Lower leg skin (tissue), 4 donors: ENCODE results near the gene SPOCK1. TPM values are rescaled to one million over a fixed set of nuclear protein-coding genes. Genes with fewer than 3 reads are reported as not detected.

Experiments
- DNase-seq, 2 donors: peaks; one replicate each; pipeline ENCODE4 v3.0.0-alpha.2; 2019; ENCODE audit warnings: low spot score in 2 of 2
- H3K4me3 ChIP-seq: fragments of 200-600 bp; sonication (generic); 2 replicates; pipeline ENCODE4 v1.5.1; 2017; ENCODE audit warnings: mild to moderate bottlenecking, low read depth; ENCODE audit not compliant: poor library complexity, severe bottlenecking
- POLR2A ChIP-seq, 2 donors: fragments of 450-650 bp; IDR thresholded peaks; one replicate each; pipeline ENCODE4 v1.6.1; 2016 to 2017; ENCODE audit warnings: antibody characterized with exemption in 2 of 2, mild to moderate bottlenecking in 1 of 2, moderate library complexity in 1 of 2
- WGBS, 2 donors: methylation state at CpG; one replicate each; pipeline ENCODE4 v1.1.5; 2018; 5-methylcytosine and 5-hydroxymethylcytosine counted together
- intact Hi-C: fragments of 100-400 bp; cut with DNase I; formaldehyde crosslinking; loops from one replicate; pipeline ENCODE4 v1.15.0; 2023; ENCODE audit warnings: low total_unique reads
- total RNA-seq, 4 donors: library from RNA; depleted of rRNA; stranded (reverse); fragments of >200 nt; gene quantifications; one replicate each; pipeline ENCODE4 v1.1.0, GENCODE V29; 2016
- TF ChIP-seq, protein P1 (sequence below), 3 donors: fragments of 450-650 bp; IDR thresholded peaks; one replicate each; pipeline ENCODE4 v1.5.1; 2016; ENCODE audit warnings: antibody characterized with exemption in 3 of 3, mild to moderate bottlenecking in 3 of 3, moderate library complexity in 2 of 3

Gene SPOCK1
- total RNA-seq, 4 donors from 2014 or later, result 7.9 to 21.5 (median 11.7) TPM

GRCh38 chr5:137184734-137185133 lies 314.4 kb downstream of the SPOCK1 start:
- no peak for DNase-seq
- no peak overlapping the region for H3K4me3 ChIP-seq
- intact Hi-C loops, result no loop called here
- WGBS, 2 donors, result 88 to 95% methylated on average over 2 of the region's 2 CpGs
- TF ChIP-seq, protein P1, sequence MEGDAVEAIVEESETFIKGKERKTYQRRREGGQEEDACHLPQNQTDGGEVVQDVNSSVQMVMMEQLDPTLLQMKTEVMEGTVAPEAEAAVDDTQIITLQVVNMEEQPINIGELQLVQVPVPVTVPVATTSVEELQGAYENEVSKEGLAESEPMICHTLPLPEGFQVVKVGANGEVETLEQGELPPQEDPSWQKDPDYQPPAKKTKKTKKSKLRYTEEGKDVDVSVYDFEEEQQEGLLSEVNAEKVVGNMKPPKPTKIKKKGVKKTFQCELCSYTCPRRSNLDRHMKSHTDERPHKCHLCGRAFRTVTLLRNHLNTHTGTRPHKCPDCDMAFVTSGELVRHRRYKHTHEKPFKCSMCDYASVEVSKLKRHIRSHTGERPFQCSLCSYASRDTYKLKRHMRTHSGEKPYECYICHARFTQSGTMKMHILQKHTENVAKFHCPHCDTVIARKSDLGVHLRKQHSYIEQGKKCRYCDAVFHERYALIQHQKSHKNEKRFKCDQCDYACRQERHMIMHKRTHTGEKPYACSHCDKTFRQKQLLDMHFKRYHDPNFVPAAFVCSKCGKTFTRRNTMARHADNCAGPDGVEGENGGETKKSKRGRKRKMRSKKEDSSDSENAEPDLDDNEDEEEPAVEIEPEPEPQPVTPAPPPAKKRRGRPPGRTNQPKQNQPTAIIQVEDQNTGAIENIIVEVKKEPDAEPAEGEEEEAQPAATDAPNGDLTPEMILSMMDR (IDR thresholded peaks at IDR 0.05), result no peak
- TF ChIP-seq POLR2A (IDR thresholded peaks at IDR 0.05), result no peak

GRCh38 chr5:137182576-137182975 lies 316.6 kb downstream of the SPOCK1 start:
- intact Hi-C loops, result no loop called here
- H3K4me3 ChIP-seq, result no peak overlapping the region
- no peak for DNase-seq
- WGBS, 2 donors, result 95 to 98% methylated on average over 3 of the region's 3 CpGs
- TF ChIP-seq, protein P1 (IDR thresholded peaks at IDR 0.05), result no peak
- TF ChIP-seq POLR2A (IDR thresholded peaks at IDR 0.05), result no peak

- 67 to 72% methylated on average over 2 of the region's 2 CpGs for WGBS, 2 donors
- TF ChIP-seq POLR2A (IDR thresholded peaks at IDR 0.05), result no peak
- TF ChIP-seq, protein P1 (IDR thresholded peaks at IDR 0.05), result no peak
These were observed 317.5 kb downstream of the SPOCK1 start for GRCh38 chr5:137181667-137182066.

GRCh38 chr5:137179203-137179602 lies 319.9 kb downstream of the SPOCK1 start:
- DNase-seq, result no peak
- WGBS, 2 donors, result 84 to 93% methylated on average over 2 of the region's 2 CpGs
- H3K4me3 ChIP-seq, result no peak overlapping the region
- intact Hi-C loops, result no loop called here
- TF ChIP-seq, protein P1 (IDR thresholded peaks at IDR 0.05), result no peak
- TF ChIP-seq POLR2A (IDR thresholded peaks at IDR 0.05), result no peak

More at GRCh38 chr5:137181667-137182066, 317.5 kb downstream of the SPOCK1 start:
- H3K4me3 ChIP-seq, result no peak overlapping the region
- DNase-seq, result no peak
- intact Hi-C loops, result no loop called here

GRCh38 chr5:137176609-137177008 lies 322.5 kb downstream of the SPOCK1 start:
- intact Hi-C loops, result no loop called here
- 82 to 84% methylated on average over 2 of the region's 2 CpGs for WGBS, 2 donors

More at GRCh38 chr5:137176609-137177008, 322.5 kb downstream of the SPOCK1 start:
- no peak for DNase-seq
- no peak for TF ChIP-seq POLR2A (IDR thresholded peaks at IDR 0.05)
- TF ChIP-seq, protein P1 (IDR thresholded peaks at IDR 0.05), result no peak
- H3K4me3 ChIP-seq, result no peak overlapping the region
